ENCODE measurements around the gene THBD. TPM values are rescaled to one million over a fixed set of nuclear protein-coding genes. Genes with fewer than 3 reads are reported as not detected.

THBD gene
- total and polyA plus RNA-seq, 10 donors: 7.2 to 255 (median 61.4) TPM

DNA sequence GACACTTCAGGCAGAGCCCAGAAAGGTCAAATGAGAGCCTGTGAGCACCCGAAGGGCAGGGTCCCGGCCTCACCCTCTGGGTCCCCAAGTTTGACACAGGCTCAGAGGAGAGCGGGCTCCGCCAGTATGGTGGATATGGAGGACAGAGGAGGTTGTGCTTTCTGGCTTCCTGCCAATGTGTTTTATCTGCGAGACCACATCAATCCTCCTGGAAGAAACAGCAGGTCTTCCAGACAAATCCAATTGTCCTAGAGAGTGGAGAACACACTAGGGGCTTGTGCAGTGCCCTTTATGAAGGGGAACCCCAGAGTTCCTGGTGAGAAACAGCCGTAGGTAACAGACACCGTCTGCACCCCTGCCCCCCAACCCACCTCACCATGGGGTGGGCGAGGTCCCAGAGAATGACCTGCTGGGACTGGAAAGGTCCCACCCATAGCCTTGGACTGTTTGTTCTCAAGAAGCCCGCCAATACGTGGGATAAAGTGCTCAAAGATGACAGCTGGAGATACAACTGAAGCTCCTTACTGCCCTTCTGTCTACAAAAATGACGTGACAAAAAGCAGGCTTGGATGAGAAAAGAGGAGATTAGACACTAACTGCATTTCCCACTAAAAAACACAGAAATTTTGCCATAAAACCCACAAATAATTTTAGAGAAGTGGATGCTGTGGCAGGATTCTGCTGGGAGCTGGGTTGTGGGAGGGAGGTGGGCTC is 38.3 kb downstream of the THBD start:
- H3K4me1 ChIP-seq: no peaks in the 10 kb centered on the region
- WGBS, 5 donors: 79 to 95% (median 88%) methylated on average over 11 of the region's 11 CpGs
- H3K27ac ChIP-seq: no peak overlapping the region
- H3K27me3 ChIP-seq (replicated peaks in 1 of 7): no peaks in the 10 kb centered on the region
- DNase-seq: no peak
- no peaks in the 10 kb centered on the region for H3K9me3 ChIP-seq
- TF ChIP-seq POLR2AphosphoS5 (IDR thresholded peaks at IDR 0.05) (no peak), POLR2A (IDR thresholded peaks at IDR 0.05) (no peak), CTCF (IDR thresholded peaks at IDR 0.05 in 8 of 11, conservative IDR thresholded peaks at IDR 0.05 in 3 of 11) (no peak)
- H3K36me3 ChIP-seq: no peaks in the 10 kb centered on the region
- no peak overlapping the region for H3K4me3 ChIP-seq
- intact Hi-C loops (cut with DNase I; ENCODE audit: low total_unique reads): no loop called here

DNA sequence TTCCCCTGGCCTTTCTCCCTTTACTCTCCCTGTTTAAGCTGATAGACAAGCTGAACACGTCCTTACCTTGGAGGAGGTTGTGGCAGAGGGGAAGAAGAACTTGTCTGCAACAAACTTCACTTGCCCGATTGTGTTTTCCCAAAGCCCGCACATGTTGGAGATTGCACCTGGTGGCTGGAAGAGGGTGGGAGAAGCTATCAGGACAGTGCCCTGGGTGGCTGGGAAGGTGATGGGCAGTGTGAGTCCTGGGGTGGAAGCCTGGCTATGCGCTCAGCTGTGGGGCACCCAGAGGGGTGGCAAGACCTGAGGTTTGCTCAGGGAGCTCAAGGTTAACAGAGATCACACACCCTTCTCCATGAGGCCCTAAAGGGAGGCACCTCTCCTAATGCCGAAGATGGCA is 39.4 kb downstream of the THBD start:
- no peak for DNase-seq
- no peaks in the 10 kb centered on the region for H3K4me1 ChIP-seq
- intact Hi-C loops (cut with DNase I; ENCODE audit: low total_unique reads): no loop called here
- no peak overlapping the region for H3K27ac ChIP-seq
- no peak for TF ChIP-seq POLR2A (IDR thresholded peaks at IDR 0.05)
- no peak overlapping the region for H3K4me3 ChIP-seq
- WGBS, 5 donors: 77 to 89% (median 87%) methylated on average over 5 of the region's 5 CpGs
- H3K27me3 ChIP-seq (replicated peaks in 1 of 7): no peaks in the 10 kb centered on the region
- no peaks in the 10 kb centered on the region for H3K36me3 ChIP-seq
- no peaks in the 10 kb centered on the region for H3K9me3 ChIP-seq

DNA sequence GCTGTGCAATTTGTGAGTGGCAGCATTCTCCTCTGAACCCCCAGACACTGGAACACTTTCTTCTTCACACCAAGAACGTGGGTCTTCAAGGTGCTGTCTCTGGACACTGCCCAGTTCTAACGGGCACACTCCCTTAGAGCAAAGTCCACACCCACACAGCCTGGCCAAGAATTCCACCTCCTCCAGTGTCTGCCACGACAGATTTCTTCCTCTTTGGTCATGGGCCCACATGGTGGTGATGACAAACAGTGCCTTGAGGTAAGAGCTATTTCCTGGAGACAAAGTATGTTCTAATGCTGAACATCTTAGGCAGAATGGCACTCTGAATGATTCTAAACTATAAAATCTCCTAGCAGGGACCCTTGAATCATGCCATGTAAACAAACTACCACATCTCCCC is 39.8 kb downstream of the THBD start:
- Histone ChIP-seq H3K27me3 (replicated peaks in 1 of 7) (no peaks in the 10 kb centered on the region), H3K36me3 (no peaks in the 10 kb centered on the region), H3K27ac (no peak overlapping the region), H3K4me3 (no peak overlapping the region), H3K9me3 (no peaks in the 10 kb centered on the region), H3K4me1 (no peaks in the 10 kb centered on the region)
- TF ChIP-seq POLR2A (IDR thresholded peaks at IDR 0.05) (no peak), POLR2AphosphoS5 (IDR thresholded peaks at IDR 0.05) (no peak)
- no peak for DNase-seq
- intact Hi-C loops (cut with DNase I; ENCODE audit: low total_unique reads): no loop called here
- 29 to 52% (median 41%) methylated on average over 3 of the region's 3 CpGs for WGBS, 5 donors

DNA sequence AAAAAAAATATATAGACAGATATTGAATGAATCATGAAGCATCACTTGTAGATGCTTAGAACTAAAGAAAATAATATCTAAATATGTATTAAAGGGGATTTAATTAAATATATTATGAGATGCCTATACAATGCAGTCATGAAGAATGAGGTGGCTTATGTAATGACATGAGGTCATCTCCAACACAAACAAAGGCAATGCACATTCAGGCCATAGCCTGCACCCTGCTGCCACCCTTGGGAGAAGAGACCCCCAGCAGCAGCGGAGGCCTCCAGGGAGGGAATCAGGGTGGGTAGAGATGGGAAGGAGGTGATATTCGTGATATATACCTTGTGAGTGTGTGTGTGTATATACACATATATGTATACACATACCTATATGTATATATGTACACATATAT is 40.8 kb downstream of the THBD start:
- no peak for TF ChIP-seq CTCF (IDR thresholded peaks at IDR 0.05 in 8 of 11, conservative IDR thresholded peaks at IDR 0.05 in 3 of 11)
- TF ChIP-seq POLR2AphosphoS5 (IDR thresholded peaks at IDR 0.05): no peak
- TF ChIP-seq POLR2A (IDR thresholded peaks at IDR 0.05): no peak
- Histone ChIP-seq H3K36me3 (no peaks in the 10 kb centered on the region), H3K4me1 (no peaks in the 10 kb centered on the region), H3K9me3 (no peaks in the 10 kb centered on the region), H3K27ac (no peak overlapping the region), H3K4me3 (no peak overlapping the region), H3K27me3 (replicated peaks in 1 of 7) (no peaks in the 10 kb centered on the region)
- DNase-seq: no peak
- WGBS, 5 donors: 84 to 98% (median 89%) methylated on average over 2 of the region's 2 CpGs
- intact Hi-C loops (cut with DNase I; ENCODE audit: low total_unique reads): no loop called here

GRCh38 chr20:23007886-23008655 is 41.4 kb downstream of the THBD start:
- H3K4me1 ChIP-seq: no peaks in the 10 kb centered on the region
- no peaks in the 10 kb centered on the region for H3K9me3 ChIP-seq
- DNase-seq: no peak
- intact Hi-C loops (cut with DNase I; ENCODE audit: low total_unique reads): no loop called here
- no peaks in the 10 kb centered on the region for H3K27me3 ChIP-seq (replicated peaks in 1 of 7)
- WGBS, 5 donors: 86 to 96% (median 92%) methylated on average over 9 of the region's 9 CpGs
- H3K36me3 ChIP-seq: no peaks in the 10 kb centered on the region
- H3K27ac ChIP-seq: no peak overlapping the region
- TF ChIP-seq CTCF (IDR thresholded peaks at IDR 0.05 in 8 of 11, conservative IDR thresholded peaks at IDR 0.05 in 3 of 11) (no peak), POLR2AphosphoS5 (IDR thresholded peaks at IDR 0.05) (no peak), POLR2A (IDR thresholded peaks at IDR 0.05) (no peak)
- no peak overlapping the region for H3K4me3 ChIP-seq

Measured in spleen (tissue), 11 donors.